ENCODE data around the gene NAALADL2.

- TF ChIP-seq CTCF (IDR thresholded peaks at IDR 0.05 in 4 of 5, conservative IDR thresholded peaks at IDR 0.05 in 1 of 5), result no peak
- no peak for TF ChIP-seq POLR2A (IDR thresholded peaks at IDR 0.05)
Measured at GRCh38 chr3:175716446-175716845, 857.3 kb downstream of the NAALADL2 start.

Measured in gastrocnemius medialis (tissue), 4 donors.